GM21381 (cell line): ENCODE results near the gene COX10.

ENCODE experiments used
- ATAC-seq: cut with Tn5 transposase; IDR thresholded peaks from one replicate; pipeline ENCODE4 v1.9.1; 2021; ENCODE audit warnings: mild to moderate bottlenecking, moderate library complexity; ENCODE audit not compliant: unreplicated experiment

The COX10 gene

GRCh38 chr17:14245002-14245401 lies 175.7 kb downstream of the COX10 start:
- ATAC-seq, result no peak

- ATAC-seq, result no peak
Measured at GRCh38 chr17:14245629-14246028, 176.3 kb downstream of the COX10 start.
